Esophagus muscularis mucosa (tissue), 4 donors: ENCODE results near the gene SHTN1. TPM values are rescaled to one million over a fixed set of nuclear protein-coding genes. Genes with fewer than 3 reads are reported as not detected.
A peak's percentile ranks its signal among the peaks of the same experiment; 100 is the strongest.

ENCODE experiments used
- DNase-seq: peaks from one replicate; pipeline ENCODE4 v3.0.0-alpha.2; 2017; ENCODE audit errors: extremely low spot score
- H3K27ac ChIP-seq, 4 donors: fragments of 200-600 bp; sonication (generic); replicated peaks in 1 of 4; 1 replicate in 3 of 4; 2 replicates in 1 of 4; pipeline ENCODE4 v1.5.1; 2016 to 2019; ENCODE audit warnings: mild to moderate bottlenecking in 1 of 4
- H3K27me3 ChIP-seq, 4 donors: fragments of 200-600 bp; sonication (generic); one replicate each; pipeline versions ENCODE4 v1.5.1 to v1.6.0; 2016 to 2019
- H3K36me3 ChIP-seq, 4 donors: fragments of 200-600 bp; sonication (generic); one replicate each; pipeline ENCODE4 v1.5.1; 2016 to 2019
- H3K4me1 ChIP-seq, 4 donors: fragments of 200-600 bp; sonication (generic); one replicate each; pipeline ENCODE4 v1.5.1; 2016 to 2019
- H3K4me3 ChIP-seq, 4 donors: fragments of 200-600 bp; sonication (generic); 1 replicate in 2 of 4; 2 replicates in 2 of 4; pipeline ENCODE4 v1.5.1; 2016 to 2019; ENCODE audit warnings: mild to moderate bottlenecking in 4 of 4, moderate library complexity in 1 of 4
- H3K9me3 ChIP-seq, 4 donors: fragments of 200-600 bp; sonication (generic); 1 replicate in 3 of 4; 2 replicates in 1 of 4; pipeline ENCODE4 v1.5.1; 2016 to 2019
- EP300 ChIP-seq: sonication (generic); formaldehyde crosslinking; IDR thresholded peaks from one replicate; pipeline ENCODE4 v1.6.1; 2017; ENCODE audit warnings: antibody characterized with exemption
- POLR2A ChIP-seq: fragments of 450-650 bp; IDR thresholded peaks from one replicate; pipeline ENCODE4 v1.6.1; 2017; ENCODE audit warnings: antibody characterized with exemption, moderate library complexity, mild to moderate bottlenecking, low read depth
- POLR2AphosphoS5 ChIP-seq, 2 donors: sonication (generic); formaldehyde crosslinking; IDR thresholded peaks; one replicate each; pipeline ENCODE4 v1.6.1; 2017; ENCODE audit warnings: antibody characterized with exemption in 2 of 2
- WGBS: methylation state at CpG from one replicate; pipeline ENCODE4 v1.1.5; 2018; 5-methylcytosine and 5-hydroxymethylcytosine counted together
- intact Hi-C: fragments of 100-400 bp; cut with DNase I; formaldehyde crosslinking; loops from one replicate; pipeline ENCODE4 v1.15.1; 2023
- total RNA-seq, 4 donors: library from RNA; depleted of rRNA; stranded (reverse); fragments of >200 nt; gene quantifications; one replicate each; pipeline versions ENCODE4 v1.1.0 to v1.2.1, GENCODE V29; 2016
- TF ChIP-seq, protein P1 (sequence below), 3 experiments: fragments of 200-600 bp in 2 of 3; fragments of 450-650 bp in 1 of 3; sonication (generic) in 2 of 3; IDR thresholded peaks; one replicate each; pipeline ENCODE4 v1.5.1; 2017 to 2019; ENCODE audit warnings: antibody characterized with exemption in 3 of 3, mild to moderate bottlenecking in 2 of 3, moderate library complexity in 1 of 3

The SHTN1 gene
- total RNA-seq, 4 donors from 2014 or later = 3.5 to 8.6 (median 6.1) TPM

DNA sequence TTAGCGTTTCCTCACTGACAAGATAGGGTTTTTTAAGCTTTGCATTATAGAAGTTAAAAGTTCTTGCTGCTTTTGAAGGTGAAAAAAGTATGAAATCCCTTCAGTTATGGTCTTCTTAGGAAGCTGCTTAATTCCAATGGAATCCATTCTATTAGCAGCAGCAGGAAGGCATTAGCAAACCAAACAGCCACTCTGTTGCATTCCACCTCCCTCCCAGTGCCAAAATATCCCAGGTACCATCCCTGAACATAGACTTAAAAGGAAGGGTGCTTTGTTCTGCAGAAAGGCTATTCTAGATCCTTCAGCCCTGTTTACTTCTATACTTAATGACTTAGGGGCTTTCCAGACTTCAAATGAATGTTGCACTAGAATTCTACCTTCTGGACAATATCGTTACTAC lies 131.9 kb downstream of the SHTN1 start:
- intact Hi-C loops = no loop called here
- 66% methylated on average over 2 of the region's 2 CpGs for WGBS
- no peak for TF ChIP-seq POLR2A
- no peak for TF ChIP-seq POLR2AphosphoS5 (IDR thresholded peaks at IDR 0.05)
- no peak for TF ChIP-seq EP300
- TF ChIP-seq, protein P1, sequence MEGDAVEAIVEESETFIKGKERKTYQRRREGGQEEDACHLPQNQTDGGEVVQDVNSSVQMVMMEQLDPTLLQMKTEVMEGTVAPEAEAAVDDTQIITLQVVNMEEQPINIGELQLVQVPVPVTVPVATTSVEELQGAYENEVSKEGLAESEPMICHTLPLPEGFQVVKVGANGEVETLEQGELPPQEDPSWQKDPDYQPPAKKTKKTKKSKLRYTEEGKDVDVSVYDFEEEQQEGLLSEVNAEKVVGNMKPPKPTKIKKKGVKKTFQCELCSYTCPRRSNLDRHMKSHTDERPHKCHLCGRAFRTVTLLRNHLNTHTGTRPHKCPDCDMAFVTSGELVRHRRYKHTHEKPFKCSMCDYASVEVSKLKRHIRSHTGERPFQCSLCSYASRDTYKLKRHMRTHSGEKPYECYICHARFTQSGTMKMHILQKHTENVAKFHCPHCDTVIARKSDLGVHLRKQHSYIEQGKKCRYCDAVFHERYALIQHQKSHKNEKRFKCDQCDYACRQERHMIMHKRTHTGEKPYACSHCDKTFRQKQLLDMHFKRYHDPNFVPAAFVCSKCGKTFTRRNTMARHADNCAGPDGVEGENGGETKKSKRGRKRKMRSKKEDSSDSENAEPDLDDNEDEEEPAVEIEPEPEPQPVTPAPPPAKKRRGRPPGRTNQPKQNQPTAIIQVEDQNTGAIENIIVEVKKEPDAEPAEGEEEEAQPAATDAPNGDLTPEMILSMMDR (IDR thresholded peaks at IDR 0.05) = no peak
- H3K27ac ChIP-seq = no peak overlapping the region
- no peak overlapping the region for H3K4me3 ChIP-seq
- H3K36me3 ChIP-seq = no peaks in the 10 kb centered on the region
- H3K27me3 ChIP-seq = peaks cover 0 to 9% (median 0%) of the 10 kb centered on the region in 4 donors
- H3K9me3 ChIP-seq = no peaks in the 10 kb centered on the region
- no peak for DNase-seq
- H3K4me1 ChIP-seq = no peaks in the 10 kb centered on the region

- no peak overlapping the region for H3K27ac ChIP-seq
- H3K4me3 ChIP-seq = no peak overlapping the region
- no peaks in the 10 kb centered on the region for H3K4me1 ChIP-seq
- peak; percentile 21 for DNase-seq
- H3K27me3 ChIP-seq = peaks cover 0 to 9% (median 0%) of the 10 kb centered on the region in 4 donors
- H3K36me3 ChIP-seq = no peaks in the 10 kb centered on the region
- intact Hi-C loops = no loop called here
- TF ChIP-seq POLR2A (no peak), EP300 (no peak), POLR2AphosphoS5 (IDR thresholded peaks at IDR 0.05) (no peak)
- WGBS = 94% methylated on average over 2 of the region's 2 CpGs
- no peaks in the 10 kb centered on the region for H3K9me3 ChIP-seq
These were observed 134.0 kb downstream of the SHTN1 start for GRCh38 chr10:116870949-116871348.

DNA sequence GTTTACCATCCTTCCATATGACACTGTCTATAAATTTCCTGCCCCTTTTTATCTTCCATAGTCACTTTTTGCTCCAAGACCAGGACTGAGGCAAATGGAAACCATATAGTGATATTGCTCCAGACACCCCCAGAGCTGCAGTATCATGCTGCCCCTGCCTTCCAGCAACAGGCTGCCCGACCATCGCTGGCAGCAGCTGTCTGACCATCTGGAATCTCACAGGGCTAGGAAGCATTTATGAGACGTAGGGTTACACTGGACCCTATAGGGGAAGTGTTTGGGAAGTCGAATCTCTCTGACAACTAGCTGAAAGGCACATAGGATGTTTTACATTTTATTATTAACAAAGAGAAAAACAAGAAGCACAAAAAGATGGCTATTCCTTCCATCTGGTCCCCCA lies 136.3 kb downstream of the SHTN1 start:
- Histone ChIP-seq H3K27me3 (peaks cover 0 to 9% (median 0%) of the 10 kb centered on the region in 4 donors), H3K27ac (no peak overlapping the region), H3K4me3 (no peak overlapping the region), H3K4me1 (no peaks in the 10 kb centered on the region), H3K9me3 (no peaks in the 10 kb centered on the region), H3K36me3 (no peaks in the 10 kb centered on the region)
- 29% methylated on average over 4 of the region's 4 CpGs for WGBS
- TF ChIP-seq POLR2A (no peak), POLR2AphosphoS5 (IDR thresholded peaks at IDR 0.05) (no peak), EP300 (no peak)
- TF ChIP-seq, protein P1 (IDR thresholded peaks at IDR 0.05) = no peak
- no peak for DNase-seq
- intact Hi-C loops = no loop called here

- H3K27me3 ChIP-seq = peaks cover 0 to 9% (median 0%) of the 10 kb centered on the region in 4 donors
- intact Hi-C loops = no loop called here
- no peak overlapping the region for H3K4me3 ChIP-seq
- DNase-seq = no peak
- WGBS = 91% methylated on average over 4 of the region's 4 CpGs
- no peak overlapping the region for H3K27ac ChIP-seq
- H3K4me1 ChIP-seq = no peaks in the 10 kb centered on the region
- H3K36me3 ChIP-seq = no peaks in the 10 kb centered on the region
- no peaks in the 10 kb centered on the region for H3K9me3 ChIP-seq
- TF ChIP-seq EP300 = no peak
- TF ChIP-seq, protein P1 (IDR thresholded peaks at IDR 0.05) = no peak
- no peak for TF ChIP-seq POLR2A
- TF ChIP-seq POLR2AphosphoS5 (IDR thresholded peaks at IDR 0.05) = no peak
These were observed 136.8 kb downstream of the SHTN1 start for GRCh38 chr10:116868198-116868676.

- no peak for DNase-seq
- no peaks in the 10 kb centered on the region for H3K36me3 ChIP-seq
- H3K4me3 ChIP-seq = no peak overlapping the region
- no peaks in the 10 kb centered on the region for H3K4me1 ChIP-seq
- TF ChIP-seq POLR2AphosphoS5 (IDR thresholded peaks at IDR 0.05) (no peak), POLR2A (no peak), EP300 (no peak)
- TF ChIP-seq, protein P1 (IDR thresholded peaks at IDR 0.05) = no peak
- no peaks in the 10 kb centered on the region for H3K9me3 ChIP-seq
- 83% methylated on average over 6 of the region's 6 CpGs for WGBS
- intact Hi-C loops = no loop called here
- H3K27me3 ChIP-seq = peaks cover 0 to 9% (median 0%) of the 10 kb centered on the region in 4 donors
- H3K27ac ChIP-seq = no peak overlapping the region
These were observed 137.9 kb downstream of the SHTN1 start for GRCh38 chr10:116866987-116867595.
